Sigmoid colon (tissue), 7 donors: ENCODE data around the gene PCDHGA12. TPM values are rescaled to one million over a fixed set of nuclear protein-coding genes. Genes with fewer than 3 reads are reported as not detected.
"Not testable (repeated sequence)": the region's sequence is repeated elsewhere in the genome, so short reads cannot be mapped to it uniquely, and the experiment has no call there.

Source experiments
- DNase-seq: peaks from one replicate; pipeline ENCODE4 v3.0.0-alpha.2; 2019
- H3K27ac ChIP-seq, 4 donors: fragments of 200-600 bp; sonication (generic); one replicate each; pipeline ENCODE4 v1.5.1; 2016 to 2019; ENCODE audit warnings: mild to moderate bottlenecking in 1 of 4
- H3K27me3 ChIP-seq, 3 donors: fragments of 200-600 bp; sonication (generic); one replicate each; pipeline ENCODE4 v1.5.1; 2019; ENCODE audit warnings: mild to moderate bottlenecking in 1 of 3
- H3K36me3 ChIP-seq, 4 donors: fragments of 200-600 bp; sonication (generic); one replicate each; pipeline ENCODE4 v1.5.1; 2016 to 2019
- H3K4me1 ChIP-seq, 4 donors: fragments of 200-600 bp; sonication (generic); one replicate each; pipeline ENCODE4 v1.5.1; 2017 to 2019
- H3K4me3 ChIP-seq, 4 donors: fragments of 200-600 bp; sonication (generic); one replicate each; pipeline ENCODE4 v1.5.1; 2017 to 2019; ENCODE audit warnings: mild to moderate bottlenecking in 2 of 4, moderate library complexity in 1 of 4
- H3K9me3 ChIP-seq, 4 donors: fragments of 200-600 bp in 3 of 4; sonication (generic) in 3 of 4; one replicate each; pipeline versions ENCODE4 v1.5.1 to v1.6.1; 2013 to 2019
- EP300 ChIP-seq, 4 donors: sonication (generic); formaldehyde crosslinking; IDR thresholded peaks; one replicate each; pipeline ENCODE4 v1.6.1; 2017; ENCODE audit warnings: antibody characterized with exemption in 4 of 4
- POLR2A ChIP-seq, 2 donors: fragments of 450-650 bp; IDR thresholded peaks; one replicate each; pipeline ENCODE4 v1.6.1; 2016; ENCODE audit warnings: antibody characterized with exemption in 2 of 2, mild to moderate bottlenecking in 2 of 2, moderate library complexity in 2 of 2
- POLR2AphosphoS5 ChIP-seq, 4 donors: sonication (generic); formaldehyde crosslinking; IDR thresholded peaks; one replicate each; pipeline ENCODE4 v1.6.1; 2017; ENCODE audit warnings: antibody characterized with exemption in 4 of 4
- WGBS, 2 donors: extraction: QIAGEN DNeasy Blood & Tissue Kit; methylation state at CpG; one replicate each; pipeline ENCODE4 v1.1.7; 2013; 5-methylcytosine and 5-hydroxymethylcytosine counted together
- intact Hi-C: fragments of 100-400 bp; cut with DNase I; formaldehyde crosslinking; loops from one replicate; pipeline ENCODE4 v1.15.1; 2023
- polyA plus RNA-seq, 3 donors: library from polyadenylated mRNA; stranded (reverse); fragments of 200-250 nt; gene quantifications; one replicate each; pipeline ENCODE4 v1.2.3, GENCODE V29; 2013
- total RNA-seq, 4 donors: library from RNA; depleted of rRNA; stranded (reverse); fragments of >200 nt; gene quantifications; one replicate each; pipeline ENCODE4 v1.1.0, GENCODE V29; 2016
- TF ChIP-seq, protein P1 (sequence below), 4 experiments: fragments of 450-650 bp in 3 of 4; fragments of 200-600 bp in 1 of 4; IDR thresholded peaks; one replicate each; pipeline ENCODE4 v1.5.1; 2016 to 2019; ENCODE audit warnings: antibody characterized with exemption in 4 of 4, mild to moderate bottlenecking in 3 of 4, moderate library complexity in 2 of 4
- donor health status: healthy with polysubstance abuse.
- donor health status: Bipolar disorder and iron deficiency.
- donor health status: healthy.

Gene PCDHGA12
- total and polyA plus RNA-seq, 7 donors, result 0.80 to 14.1 (median 8.7) TPM; not detected in 2

DNA sequence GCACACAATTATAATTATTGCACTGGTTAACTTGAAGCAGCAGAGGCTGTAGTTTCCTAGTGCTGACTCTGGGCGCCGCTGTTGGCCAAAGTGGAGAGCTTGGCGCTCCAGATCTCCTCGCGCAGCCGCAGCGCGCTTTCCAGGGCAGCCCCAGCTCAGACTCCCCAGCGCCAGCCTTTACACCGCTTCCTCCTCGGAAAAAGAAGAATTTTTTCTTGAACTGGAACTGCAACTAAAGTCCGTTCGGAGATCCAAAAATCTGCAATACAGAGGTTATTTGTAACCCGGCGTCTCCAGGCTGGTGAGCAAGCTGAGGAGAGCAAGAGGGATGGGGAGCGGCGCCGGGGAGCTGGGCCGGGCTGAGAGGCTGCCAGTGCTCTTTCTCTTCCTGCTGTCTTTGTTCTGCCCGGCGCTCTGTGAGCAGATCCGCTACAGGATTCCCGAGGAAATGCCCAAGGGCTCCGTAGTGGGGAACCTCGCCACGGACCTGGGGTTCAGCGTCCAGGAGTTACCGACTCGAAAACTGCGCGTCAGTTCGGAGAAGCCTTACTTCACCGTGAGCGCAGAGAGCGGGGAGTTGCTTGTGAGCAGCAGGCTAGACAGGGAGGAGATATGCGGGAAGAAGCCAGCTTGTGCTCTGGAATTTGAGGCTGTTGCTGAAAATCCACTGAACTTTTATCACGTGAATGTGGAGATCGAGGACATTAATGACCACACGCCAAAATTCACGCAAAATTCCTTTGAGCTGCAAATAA is 42.6 kb upstream of the PCDHGA12 start, which contains the start of gene PCDHGB4:
PCDHGB4 (plus strand) TSS at position 142 of the 755 bp plus-strand sequence; CDS start at position 329, 187 bp downstream.
- H3K36me3 ChIP-seq, H3K4me1 ChIP-seq, H3K27me3 ChIP-seq, DNase-seq, H3K27ac ChIP-seq, intact Hi-C loops, H3K4me3 ChIP-seq: not testable (repeated sequence)
- TF ChIP-seq, protein P1, sequence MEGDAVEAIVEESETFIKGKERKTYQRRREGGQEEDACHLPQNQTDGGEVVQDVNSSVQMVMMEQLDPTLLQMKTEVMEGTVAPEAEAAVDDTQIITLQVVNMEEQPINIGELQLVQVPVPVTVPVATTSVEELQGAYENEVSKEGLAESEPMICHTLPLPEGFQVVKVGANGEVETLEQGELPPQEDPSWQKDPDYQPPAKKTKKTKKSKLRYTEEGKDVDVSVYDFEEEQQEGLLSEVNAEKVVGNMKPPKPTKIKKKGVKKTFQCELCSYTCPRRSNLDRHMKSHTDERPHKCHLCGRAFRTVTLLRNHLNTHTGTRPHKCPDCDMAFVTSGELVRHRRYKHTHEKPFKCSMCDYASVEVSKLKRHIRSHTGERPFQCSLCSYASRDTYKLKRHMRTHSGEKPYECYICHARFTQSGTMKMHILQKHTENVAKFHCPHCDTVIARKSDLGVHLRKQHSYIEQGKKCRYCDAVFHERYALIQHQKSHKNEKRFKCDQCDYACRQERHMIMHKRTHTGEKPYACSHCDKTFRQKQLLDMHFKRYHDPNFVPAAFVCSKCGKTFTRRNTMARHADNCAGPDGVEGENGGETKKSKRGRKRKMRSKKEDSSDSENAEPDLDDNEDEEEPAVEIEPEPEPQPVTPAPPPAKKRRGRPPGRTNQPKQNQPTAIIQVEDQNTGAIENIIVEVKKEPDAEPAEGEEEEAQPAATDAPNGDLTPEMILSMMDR (IDR thresholded peaks at IDR 0.05), result peak in 1 of 4 experiments; percentile 13
- H3K9me3 ChIP-seq, result peaks cover 39 to 95% (median 73%) of the 10 kb centered on the region in 4 donors
- 17 to 42% methylated on average over 21 to 22 of the region's 40 CpGs for WGBS, 2 donors

DNA sequence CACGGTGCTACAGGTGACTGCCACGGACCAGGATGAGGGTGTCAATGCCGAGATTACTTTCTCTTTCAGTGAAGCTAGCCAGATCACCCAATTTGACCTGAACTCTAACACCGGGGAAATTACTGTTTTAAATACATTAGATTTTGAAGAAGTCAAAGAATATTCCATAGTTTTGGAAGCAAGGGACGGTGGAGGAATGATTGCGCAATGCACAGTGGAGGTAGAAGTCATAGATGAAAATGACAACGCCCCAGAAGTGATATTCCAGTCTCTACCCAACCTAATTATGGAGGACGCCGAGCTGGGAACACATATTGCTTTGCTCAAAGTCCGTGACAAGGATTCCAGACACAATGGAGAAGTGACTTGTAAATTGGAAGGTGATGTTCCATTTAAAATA is 41.6 kb upstream of the PCDHGA12 start:
- H3K4me3 ChIP-seq, result no peak overlapping the region
- H3K27ac ChIP-seq, result no peak overlapping the region
- intact Hi-C loops, result no loop called here
- peaks cover 0 to 6% (median 0%) of the 10 kb centered on the region in 4 donors for H3K36me3 ChIP-seq
- no peak for DNase-seq
- TF ChIP-seq EP300 (IDR thresholded peaks at IDR 0.05) (no peak), POLR2A (IDR thresholded peaks at IDR 0.05) (no peak), POLR2AphosphoS5 (IDR thresholded peaks at IDR 0.05) (no peak)
- TF ChIP-seq, protein P1 (IDR thresholded peaks at IDR 0.05), result no peak
- no peaks in the 10 kb centered on the region for H3K4me1 ChIP-seq
- 51 to 64% methylated on average over 10 of the region's 10 CpGs for WGBS, 2 donors
- H3K9me3 ChIP-seq, result peaks cover 40 to 95% (median 73%) of the 10 kb centered on the region in 4 donors
- H3K27me3 ChIP-seq, result peaks cover 0 to 12% (median 0%) of the 10 kb centered on the region in 3 donors

DNA sequence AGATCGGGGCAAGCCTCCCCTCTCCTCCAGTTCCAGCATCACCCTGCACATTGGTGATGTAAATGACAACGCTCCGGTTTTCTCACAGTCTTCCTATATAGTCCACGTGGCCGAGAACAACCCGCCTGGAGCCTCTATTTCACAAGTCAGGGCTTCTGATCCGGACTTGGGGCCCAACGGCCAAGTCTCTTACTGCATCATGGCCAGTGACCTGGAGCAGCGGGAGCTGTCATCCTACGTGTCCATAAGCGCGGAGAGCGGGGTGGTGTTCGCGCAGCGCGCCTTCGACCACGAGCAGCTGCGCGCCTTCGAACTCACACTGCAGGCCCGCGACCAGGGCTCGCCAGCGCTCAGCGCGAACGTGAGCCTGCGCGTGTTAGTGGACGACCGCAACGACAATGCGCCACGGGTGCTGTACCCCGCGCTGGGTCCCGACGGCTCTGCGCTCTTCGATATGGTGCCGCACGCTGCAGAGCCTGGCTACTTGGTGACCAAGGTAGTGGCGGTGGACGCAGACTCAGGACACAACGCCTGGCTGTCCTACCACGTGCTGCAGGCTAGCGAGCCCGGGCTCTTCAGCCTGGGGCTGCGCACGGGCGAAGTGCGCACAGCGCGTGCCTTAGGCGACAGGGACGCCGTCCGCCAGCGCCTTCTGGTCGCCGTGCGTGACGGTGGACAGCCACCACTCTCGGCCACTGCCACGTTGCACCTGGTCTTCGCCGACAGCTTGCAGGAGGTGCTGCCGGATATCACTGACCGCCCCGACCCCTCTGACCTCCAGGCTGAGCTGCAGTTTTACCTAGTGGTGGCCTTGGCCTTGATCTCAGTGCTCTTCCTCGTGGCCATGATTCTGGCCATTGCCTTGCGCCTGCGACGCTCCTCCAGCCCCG is 40.9 kb upstream of the PCDHGA12 start:
- peaks cover 0 to 6% (median 0%) of the 10 kb centered on the region in 4 donors for H3K36me3 ChIP-seq
- no peak for TF ChIP-seq EP300 (IDR thresholded peaks at IDR 0.05)
- TF ChIP-seq, protein P1 (IDR thresholded peaks at IDR 0.05), result no peak
- TF ChIP-seq POLR2A (IDR thresholded peaks at IDR 0.05), result no peak
- TF ChIP-seq POLR2AphosphoS5 (IDR thresholded peaks at IDR 0.05), result no peak
- 45 to 73% methylated on average over 77 of the region's 77 CpGs for whole genome bisulfite sequencing, 2 donors
- no peak overlapping the region for H3K4me3 ChIP-seq
- intact Hi-C loops, result no loop called here
- no peak for DNase-seq
- peaks cover 37 to 95% (median 72%) of the 10 kb centered on the region in 4 donors for H3K9me3 ChIP-seq
- H3K27ac ChIP-seq, result no peak overlapping the region
- H3K4me1 ChIP-seq, result no peaks in the 10 kb centered on the region
- peaks cover 0 to 17% (median 0%) of the 10 kb centered on the region in 3 donors for H3K27me3 ChIP-seq

DNA sequence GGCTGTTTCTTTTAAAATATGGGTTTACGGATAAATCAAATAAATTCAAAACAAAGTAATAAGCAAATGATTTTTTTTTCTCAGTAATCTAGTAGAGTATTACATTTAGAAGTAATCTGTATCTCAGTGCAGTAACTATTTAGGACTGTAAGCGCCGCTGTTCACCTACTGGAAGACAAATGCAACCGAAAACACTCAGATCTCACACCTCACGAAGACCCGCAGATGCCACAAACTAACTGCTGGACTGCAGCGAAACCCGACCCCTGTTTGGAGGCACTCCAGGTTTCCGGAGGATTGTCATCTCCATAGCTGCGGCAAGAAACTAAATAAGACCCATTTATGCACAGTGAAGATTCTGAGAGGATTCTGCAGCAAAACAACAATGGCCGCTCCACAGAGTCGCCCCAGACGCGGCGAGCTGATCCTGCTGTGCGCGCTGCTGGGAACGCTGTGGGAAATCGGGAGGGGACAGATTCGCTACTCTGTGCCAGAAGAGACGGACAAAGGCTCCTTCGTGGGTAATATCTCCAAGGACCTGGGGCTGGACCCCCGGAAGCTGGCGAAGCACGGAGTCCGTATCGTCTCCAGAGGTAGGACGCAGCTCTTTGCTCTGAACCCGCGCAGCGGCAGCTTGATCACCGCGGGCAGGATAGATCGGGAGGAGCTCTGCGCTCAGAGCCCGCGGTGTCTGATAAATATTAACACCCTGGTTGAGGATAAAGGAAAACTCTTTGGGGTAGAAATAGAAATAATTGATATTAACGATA is 37.7 kb upstream of the PCDHGA12 start, which contains the start of gene PCDHGA8:
PCDHGA8 (plus strand) TSS at position 205 of the 770 bp plus-strand sequence; CDS start at position 386, 181 bp downstream.
- Histone ChIP-seq H3K27me3 (peaks cover 0 to 17% (median 0%) of the 10 kb centered on the region in 3 donors), H3K9me3 (peaks cover 36 to 91% (median 64%) of the 10 kb centered on the region in 4 donors), H3K4me1 (no peaks in the 10 kb centered on the region), H3K4me3 (no peak within 1 kb of the TSS), H3K36me3 (no peaks in the 10 kb centered on the region), H3K27ac (no peak within 1 kb of the TSS)
- intact Hi-C loops, result no loop called here
- no peak for DNase-seq
- WGBS, 2 donors, result 34 to 60% methylated on average over 38 of the region's 38 CpGs
- TF ChIP-seq, protein P1 (IDR thresholded peaks at IDR 0.05), result no peak
- TF ChIP-seq EP300 (IDR thresholded peaks at IDR 0.05) (no peak), POLR2AphosphoS5 (IDR thresholded peaks at IDR 0.05) (no peak), POLR2A (IDR thresholded peaks at IDR 0.05) (no peak)
